ENCODE results near the gene HSPA12B. TPM values are rescaled to one million over a fixed set of nuclear protein-coding genes. Genes with fewer than 3 reads are reported as not detected.

Gene HSPA12B
- total and polyA plus RNA-seq, 2 donors (not counting 3 experiments of a cell fraction or from before 2014, with no cell fraction given): 3.7 to 6.6 TPM

DNA sequence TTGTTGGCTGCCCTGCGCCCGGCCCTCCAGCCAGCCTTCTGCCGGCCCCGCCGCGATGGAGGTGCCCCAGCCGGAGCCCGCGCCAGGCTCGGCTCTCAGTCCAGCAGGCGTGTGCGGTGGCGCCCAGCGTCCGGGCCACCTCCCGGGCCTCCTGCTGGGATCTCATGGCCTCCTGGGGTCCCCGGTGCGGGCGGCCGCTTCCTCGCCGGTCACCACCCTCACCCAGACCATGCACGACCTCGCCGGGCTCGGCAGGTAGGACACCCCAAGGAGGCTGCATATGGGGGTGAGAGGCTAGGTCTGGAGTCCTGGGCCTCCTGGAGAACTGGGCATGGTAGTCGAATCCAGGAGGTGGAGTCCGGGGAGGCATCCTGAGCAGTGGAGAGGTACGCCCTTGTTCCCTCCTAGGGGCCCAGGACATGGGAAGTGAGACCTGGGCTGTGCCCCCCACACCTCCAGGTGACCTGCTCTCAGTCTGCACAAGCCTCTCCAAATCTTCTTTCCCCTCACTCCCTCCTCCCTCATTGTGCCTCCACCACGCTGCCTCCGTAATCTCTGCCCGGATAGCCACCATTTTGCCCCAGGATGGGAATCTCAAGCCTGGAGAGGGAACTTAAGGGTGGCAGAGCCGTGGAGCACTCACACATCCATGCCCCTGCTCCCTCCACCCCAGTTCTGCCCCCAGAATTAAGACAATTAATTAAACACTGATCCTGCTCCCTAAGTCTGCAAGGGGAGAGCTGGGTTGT, 64.2 kb downstream of the HSPA12B start:
- intact Hi-C loops (cut with micrococcal nuclease): loop anchor here (1.0 kb wide), 2 partner anchors 12 to 24 kb away; partner anchors contain the start of gene AP5S1
- peak overlapping the region; percentile 68 for H3K4me2 ChIP-seq (ENCODE audit: insufficient read depth, low read length)
- BruUV-seq (replicated peaks): no TSS peak
- dilution Hi-C loops (cut with MboI; ENCODE audit: extremely low pct_ligation_motif_present, low sequenced_read_pairs): no loop called here
- ChIA-PET CTCF (interaction anchor here (1.0 to 2.1 kb wide), 6 partner anchors 8 to 58 kb away, joined by 3 to 29 read pairs (median 5); partner anchors contain the start of genes AP5S1, CENPB and SPEF1), POLR2A (interaction anchor here (1.0 to 1.2 kb wide), 3 partner anchors 8 to 24 kb away, joined by 3 to 4 read pairs (median 3); partner anchors contain the start of gene SPEF1)
- TF ChIP-seq MYC (IDR thresholded peaks at IDR 0.05; ENCODE audit: low read depth, low read length): no peak
- TF ChIP-seq EZH2 (IDR thresholded peaks at IDR 0.05; ENCODE audit: borderline replicate concordance, low read depth, low read length, severe bottlenecking): no peak
- TF ChIP-seq FOS (IDR thresholded peaks at IDR 0.05; ENCODE audit: borderline replicate concordance, insufficient read depth, low read length): no peak
- no peak for TF ChIP-seq JUN (IDR thresholded peaks at IDR 0.05; ENCODE audit: borderline replicate concordance, insufficient read depth, insufficient read length, low read depth)
- no peak for TF ChIP-seq POLR2AphosphoS5 (IDR thresholded peaks at IDR 0.05; ENCODE audit: insufficient read depth, low read depth, low read length)
- TF ChIP-seq, protein P1, sequence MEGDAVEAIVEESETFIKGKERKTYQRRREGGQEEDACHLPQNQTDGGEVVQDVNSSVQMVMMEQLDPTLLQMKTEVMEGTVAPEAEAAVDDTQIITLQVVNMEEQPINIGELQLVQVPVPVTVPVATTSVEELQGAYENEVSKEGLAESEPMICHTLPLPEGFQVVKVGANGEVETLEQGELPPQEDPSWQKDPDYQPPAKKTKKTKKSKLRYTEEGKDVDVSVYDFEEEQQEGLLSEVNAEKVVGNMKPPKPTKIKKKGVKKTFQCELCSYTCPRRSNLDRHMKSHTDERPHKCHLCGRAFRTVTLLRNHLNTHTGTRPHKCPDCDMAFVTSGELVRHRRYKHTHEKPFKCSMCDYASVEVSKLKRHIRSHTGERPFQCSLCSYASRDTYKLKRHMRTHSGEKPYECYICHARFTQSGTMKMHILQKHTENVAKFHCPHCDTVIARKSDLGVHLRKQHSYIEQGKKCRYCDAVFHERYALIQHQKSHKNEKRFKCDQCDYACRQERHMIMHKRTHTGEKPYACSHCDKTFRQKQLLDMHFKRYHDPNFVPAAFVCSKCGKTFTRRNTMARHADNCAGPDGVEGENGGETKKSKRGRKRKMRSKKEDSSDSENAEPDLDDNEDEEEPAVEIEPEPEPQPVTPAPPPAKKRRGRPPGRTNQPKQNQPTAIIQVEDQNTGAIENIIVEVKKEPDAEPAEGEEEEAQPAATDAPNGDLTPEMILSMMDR (IDR thresholded peaks at IDR 0.05; ENCODE audit: extremely low read depth in 1 of 2, insufficient read depth in 1 of 2, low read depth in 1 of 2, low read length in 2 of 2): no peak
- no peak for TF ChIP-seq GATA2 (IDR thresholded peaks at IDR 0.05; ENCODE audit: insufficient read depth, insufficient read length, low read depth, low read length)
- TF ChIP-seq POLR2A (IDR thresholded peaks at IDR 0.05; ENCODE audit: low read depth, low read length): no peak
- TF ChIP-seq, protein P2, sequence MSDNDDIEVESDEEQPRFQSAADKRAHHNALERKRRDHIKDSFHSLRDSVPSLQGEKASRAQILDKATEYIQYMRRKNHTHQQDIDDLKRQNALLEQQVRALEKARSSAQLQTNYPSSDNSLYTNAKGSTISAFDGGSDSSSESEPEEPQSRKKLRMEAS (IDR thresholded peaks at IDR 0.05; ENCODE audit: insufficient read depth, insufficient read length): no peak
- DNase-seq (ENCODE audit: low read depth, low spot score) (no peak), FAIRE-seq (peak; percentile 35)
- peaks cover 0 to 7% of the 10 kb centered on the region in 2 experiments for H3K36me3 ChIP-seq (ENCODE audit: control insufficient read depth in 2 of 2, extremely low read depth in 1 of 2, insufficient read depth in 2 of 2, low read length in 2 of 2)
- H4K20me1 ChIP-seq (replicated peaks; ENCODE audit: control insufficient read depth, extremely low read depth, insufficient read depth, low read length): no peaks in the 10 kb centered on the region
- no peak overlapping the region for H2AFZ ChIP-seq (ENCODE audit: low read depth, low read length)
- H3K9me1 ChIP-seq (replicated peaks; ENCODE audit: control insufficient read depth, extremely low read depth, insufficient read depth, low read length): no peaks in the 10 kb centered on the region
- H3K9me3 ChIP-seq (replicated peaks; ENCODE audit: control insufficient read depth, insufficient read depth, low read length): no peaks in the 10 kb centered on the region
- H3K4me1 ChIP-seq (ENCODE audit: control insufficient read depth, extremely low read depth, insufficient read depth, low read length): peaks cover 20% of the 10 kb centered on the region
- H3K27ac ChIP-seq (ENCODE audit: insufficient read depth, low read depth, low read length): peak overlapping the region; percentile 9
- peak overlapping the region; percentile 58 for H3K9ac ChIP-seq (replicated peaks; ENCODE audit: extremely low read depth, insufficient read depth, low read length)
- H3K27me3 ChIP-seq (ENCODE audit: control insufficient read depth in 2 of 2, insufficient read depth in 2 of 2, low read length in 2 of 2): no peaks in the 10 kb centered on the region
- peaks cover 25% of the 10 kb centered on the region for H3K79me2 ChIP-seq (ENCODE audit: control insufficient read depth, insufficient read depth, low read length)
- H3K4me3 ChIP-seq (replicated peaks in 1 of 3; ENCODE audit: insufficient read depth in 1 of 3, low read depth in 1 of 3, low read length in 3 of 3): peak overlapping the region; percentile 66 to 90 (median 69)
